Calu3 (cell line): ENCODE data around the gene ARID1A. TPM values are rescaled to one million over a fixed set of nuclear protein-coding genes. Genes with fewer than 3 reads are reported as not detected.
A peak's percentile ranks its signal among the peaks of the same experiment; 100 is the strongest.

Experiments
- BruUV-seq: library from RNA; stranded (reverse); fragments of 400-500 nt; replicated peaks from 2 replicates; lab custom pipeline; 2021; lab: Mats Ljungman, UMichigan
- CTCF ChIA-PET: fragments of 300-600 bp; sonication (Branson Sonifier 250); formaldehyde crosslinking; loops from one replicate; lab custom pipeline; 2022; ENCODE audit warnings: antibody characterized with exemption; lab: Charles Lee
- DNase-seq: peaks from one replicate; pipeline ENCODE4 v3.0.0; 2022
- H3K27ac Mint-ChIP-seq: one replicate; pipeline ENCODE4 v1.8.0; 2022; ENCODE audit warnings: mixed read lengths; ENCODE audit not compliant: unreplicated experiment
- H3K27me3 Mint-ChIP-seq: one replicate; pipeline ENCODE4 v1.8.0; 2022; ENCODE audit warnings: mixed read lengths; ENCODE audit not compliant: unreplicated experiment
- H3K36me3 Mint-ChIP-seq: one replicate; pipeline ENCODE4 v1.8.0; 2022; ENCODE audit warnings: mild to moderate bottlenecking, moderate library complexity, mixed read lengths; ENCODE audit not compliant: insufficient read depth, unreplicated experiment
- H3K4me1 Mint-ChIP-seq: one replicate; pipeline ENCODE4 v1.8.0; 2022; ENCODE audit warnings: mild to moderate bottlenecking, low read depth, mixed read lengths; ENCODE audit not compliant: unreplicated experiment
- H3K4me3 Mint-ChIP-seq: one replicate; pipeline ENCODE4 v1.8.0; 2022; ENCODE audit warnings: mild to moderate bottlenecking, low read depth, moderate library complexity, mixed read lengths; ENCODE audit not compliant: unreplicated experiment
- H3K9me3 Mint-ChIP-seq: one replicate; pipeline ENCODE4 v1.8.0; 2022; ENCODE audit warnings: low read depth, mixed read lengths; ENCODE audit not compliant: unreplicated experiment
- intact Hi-C: fragments of 100-400 bp; cut with micrococcal nuclease; formaldehyde crosslinking; loops from one replicate; pipeline ENCODE4 v1.10.0; 2022; ENCODE audit not compliant: unreplicated experiment
- total RNA-seq: library from RNA; stranded (reverse); gene quantifications from 2 replicates; pipeline ENCODE4 v1.2.3, GENCODE V29; 2022
- TF ChIP-seq, protein P1 (sequence below): fragments of 200-600 bp; IDR thresholded peaks from one replicate; pipeline ENCODE4 v1.8.0; 2022; ENCODE audit warnings: antibody characterized with exemption; ENCODE audit not compliant: unreplicated experiment

The ARID1A gene
- total RNA-seq, 1 experiment from 2014 or later = 51.7 TPM

DNA sequence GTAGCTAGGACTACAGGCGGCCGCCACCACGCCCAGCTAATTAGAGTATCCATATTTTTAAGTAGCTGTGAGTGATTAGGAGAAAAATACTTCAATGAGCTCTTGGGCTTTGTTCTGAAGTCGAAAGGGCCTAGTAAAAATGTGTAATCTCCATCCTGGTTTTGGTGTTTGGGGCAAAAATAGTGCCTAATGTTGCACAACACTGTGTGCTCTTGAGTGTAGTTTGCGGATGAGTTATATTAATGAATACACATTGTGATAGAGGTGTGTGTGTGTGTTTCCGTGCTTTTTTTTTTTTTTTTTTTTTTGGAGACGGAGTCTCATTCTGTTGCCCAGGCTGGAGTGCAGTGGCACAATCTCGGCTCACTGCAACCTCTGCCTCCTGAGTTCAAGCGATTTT, 6.3 kb upstream of the ARID1A start:
- Mint-ChIP-seq H3K36me3 (peaks cover 20% of the 10 kb centered on the region), H3K4me1 (peaks cover 19% of the 10 kb centered on the region), H3K27ac (no peak overlapping the region), H3K4me3 (no peak overlapping the region), H3K27me3 (no peaks in the 10 kb centered on the region), H3K9me3 (no peaks in the 10 kb centered on the region)
- intact Hi-C loops = no loop called here
- TF ChIP-seq, protein P1, sequence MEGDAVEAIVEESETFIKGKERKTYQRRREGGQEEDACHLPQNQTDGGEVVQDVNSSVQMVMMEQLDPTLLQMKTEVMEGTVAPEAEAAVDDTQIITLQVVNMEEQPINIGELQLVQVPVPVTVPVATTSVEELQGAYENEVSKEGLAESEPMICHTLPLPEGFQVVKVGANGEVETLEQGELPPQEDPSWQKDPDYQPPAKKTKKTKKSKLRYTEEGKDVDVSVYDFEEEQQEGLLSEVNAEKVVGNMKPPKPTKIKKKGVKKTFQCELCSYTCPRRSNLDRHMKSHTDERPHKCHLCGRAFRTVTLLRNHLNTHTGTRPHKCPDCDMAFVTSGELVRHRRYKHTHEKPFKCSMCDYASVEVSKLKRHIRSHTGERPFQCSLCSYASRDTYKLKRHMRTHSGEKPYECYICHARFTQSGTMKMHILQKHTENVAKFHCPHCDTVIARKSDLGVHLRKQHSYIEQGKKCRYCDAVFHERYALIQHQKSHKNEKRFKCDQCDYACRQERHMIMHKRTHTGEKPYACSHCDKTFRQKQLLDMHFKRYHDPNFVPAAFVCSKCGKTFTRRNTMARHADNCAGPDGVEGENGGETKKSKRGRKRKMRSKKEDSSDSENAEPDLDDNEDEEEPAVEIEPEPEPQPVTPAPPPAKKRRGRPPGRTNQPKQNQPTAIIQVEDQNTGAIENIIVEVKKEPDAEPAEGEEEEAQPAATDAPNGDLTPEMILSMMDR = no peak
- CTCF ChIA-PET = no interaction called here
- BruUV-seq = no TSS peak
- no peak for DNase-seq

DNA sequence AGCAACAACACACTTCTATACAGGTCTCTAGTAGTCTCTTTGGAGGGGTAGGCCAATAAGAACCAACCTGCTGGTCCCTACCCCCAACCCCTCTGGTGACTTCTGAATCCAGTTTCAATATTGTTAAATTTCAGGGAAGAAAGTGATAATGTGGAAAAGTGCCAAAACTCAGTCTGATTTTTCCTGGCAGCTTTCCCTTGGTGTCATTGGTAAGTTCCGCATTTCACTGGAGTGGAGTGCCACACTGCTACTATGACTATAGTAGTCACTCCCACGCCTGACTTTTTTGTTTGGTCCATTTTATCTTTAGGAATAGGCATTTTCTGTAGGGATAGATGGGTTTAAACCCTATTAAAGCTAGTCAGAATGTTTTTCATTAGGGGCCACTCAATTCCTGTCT, 5.7 kb upstream of the ARID1A start:
- Mint-ChIP-seq H3K4me1 (peaks cover 22% of the 10 kb centered on the region), H3K27ac (no peak overlapping the region), H3K4me3 (no peak overlapping the region), H3K9me3 (no peaks in the 10 kb centered on the region), H3K27me3 (no peaks in the 10 kb centered on the region), H3K36me3 (peaks cover 27% of the 10 kb centered on the region)
- BruUV-seq = no TSS peak
- intact Hi-C loops = no loop called here
- no peak for DNase-seq
- TF ChIP-seq, protein P1 = no peak
- CTCF ChIA-PET = no interaction called here

DNA sequence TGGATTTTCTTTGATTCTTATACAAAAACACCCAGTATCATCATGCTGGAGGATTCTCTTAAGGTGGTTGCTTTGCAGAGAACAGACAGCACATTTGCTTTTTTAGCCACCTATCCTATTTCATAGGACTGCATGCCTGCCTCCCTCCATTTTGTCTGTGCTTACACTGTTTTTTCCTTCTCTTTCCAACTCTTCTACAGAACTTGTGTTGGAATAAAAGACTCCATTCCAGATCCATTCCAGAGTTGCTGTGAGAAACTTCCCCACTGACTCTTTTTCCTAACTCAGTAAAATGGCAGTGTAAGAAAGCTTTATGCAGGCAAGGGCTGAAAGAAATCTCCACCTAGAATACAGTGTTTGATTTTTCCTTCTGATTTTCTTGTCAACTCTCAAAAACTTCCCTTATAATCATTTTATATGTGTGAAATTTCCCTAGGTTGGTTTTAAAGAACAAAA, 5.2 kb upstream of the ARID1A start:
- peaks cover 31% of the 10 kb centered on the region for H3K36me3 Mint-ChIP-seq
- TF ChIP-seq, protein P1 = no peak
- no peaks in the 10 kb centered on the region for H3K9me3 Mint-ChIP-seq
- no peak overlapping the region for H3K27ac Mint-ChIP-seq
- no peak for DNase-seq
- CTCF ChIA-PET = no interaction called here
- H3K4me1 Mint-ChIP-seq = peaks cover 22% of the 10 kb centered on the region
- no TSS peak for BruUV-seq
- no peaks in the 10 kb centered on the region for H3K27me3 Mint-ChIP-seq
- H3K4me3 Mint-ChIP-seq = no peak overlapping the region
- intact Hi-C loops = no loop called here

DNA sequence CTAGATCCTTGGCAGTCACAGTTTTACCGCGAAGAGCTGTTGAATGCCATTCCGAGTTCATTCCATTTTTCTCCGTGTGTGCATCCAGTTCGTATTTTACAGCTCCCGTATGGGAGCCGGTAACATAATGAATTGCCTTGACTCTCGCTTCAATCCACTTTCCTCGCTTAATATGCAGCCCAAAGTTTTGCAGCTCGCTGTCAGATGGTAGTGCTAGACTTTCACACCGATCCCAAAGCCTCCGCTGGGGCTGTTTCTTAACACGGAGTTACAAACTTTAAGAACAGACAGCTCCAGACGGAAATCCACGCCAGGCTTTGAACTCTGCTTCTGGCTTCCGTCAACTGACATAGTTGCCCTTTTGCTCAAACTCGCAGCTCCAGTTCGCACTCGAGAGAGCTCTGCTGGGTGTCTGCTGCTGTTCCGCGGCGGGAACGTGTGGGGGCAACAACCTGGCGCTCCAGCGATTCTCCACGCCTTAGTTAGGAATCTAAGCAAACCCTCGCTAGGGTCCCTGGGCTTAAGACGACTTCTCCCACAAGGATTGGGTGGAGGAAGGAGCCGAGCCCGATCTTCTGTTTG, 3.5 kb upstream of the ARID1A start:
- no TSS peak for BruUV-seq
- CTCF ChIA-PET = interaction anchor here (0.6 to 2.3 kb wide), 7 partner anchors 10 to 257 kb away, joined by 3 to 22 read pairs (median 7); no protein-coding TSS in a partner anchor
- peak; percentile 72 for DNase-seq
- H3K9me3 Mint-ChIP-seq = no peaks in the 10 kb centered on the region
- TF ChIP-seq, protein P1 = no peak
- peaks cover 22% of the 10 kb centered on the region for H3K4me1 Mint-ChIP-seq
- H3K4me3 Mint-ChIP-seq = peak overlapping the region; percentile 79
- H3K27ac Mint-ChIP-seq = peak overlapping the region; percentile 89
- H3K36me3 Mint-ChIP-seq = peaks cover 38% of the 10 kb centered on the region
- intact Hi-C loops = no loop called here
- H3K27me3 Mint-ChIP-seq = no peaks in the 10 kb centered on the region
